Measurements from ENCODE around the gene SPATS2. TPM values are rescaled to one million over a fixed set of nuclear protein-coding genes. Genes with fewer than 3 reads are reported as not detected.
A peak's percentile ranks its signal among the peaks of the same experiment; 100 is the strongest.

The SPATS2 gene
- total RNA-seq, 1 experiment from 2014 or later = 43.1 TPM

DNA sequence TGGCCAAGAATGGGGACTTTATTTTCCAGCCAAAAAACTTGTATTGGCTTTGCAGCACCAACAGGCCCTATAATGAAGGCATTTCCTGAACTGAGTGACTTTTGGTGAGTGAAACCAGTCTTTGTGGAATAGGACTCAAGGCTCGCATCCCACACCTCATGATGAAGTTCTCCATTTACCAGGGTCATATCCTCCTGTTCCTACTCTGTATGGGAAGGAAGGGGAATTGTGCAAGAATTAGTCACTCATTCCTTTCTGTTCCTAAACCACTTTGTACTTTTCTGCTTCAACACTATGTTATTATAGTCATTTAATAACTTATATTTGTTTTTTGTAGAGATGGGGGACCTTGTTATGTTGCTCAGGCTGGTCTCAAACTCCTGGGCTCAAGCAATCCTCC lies 2.3 kb upstream of the SPATS2 start:
- Mint-ChIP-seq H3K4me1 (ENCODE audit: low read depth, unreplicated experiment) (no peaks in the 10 kb centered on the region), H3K9me3 (ENCODE audit: unreplicated experiment) (no peaks in the 10 kb centered on the region), H3K4me3 (ENCODE audit: unreplicated experiment) (no peak overlapping the region), H3K36me3 (ENCODE audit: insufficient read depth, unreplicated experiment) (peaks cover 12% of the 10 kb centered on the region), H3K27me3 (ENCODE audit: insufficient read depth, unreplicated experiment) (no peaks in the 10 kb centered on the region), H3K27ac (ENCODE audit: unreplicated experiment) (no peak overlapping the region)
- H3K4me1 ChIP-seq = peaks cover 13% of the 10 kb centered on the region
- no peak overlapping the region for H3K4me3 ChIP-seq (ENCODE audit: low read depth, low read length)
- ChIA-PET POLR2A (no interaction called here), CTCF (interaction anchor here (0.6 kb wide), 1 partner anchor 33 kb away, joined by 3 read pairs; no protein-coding TSS in a partner anchor)
- no peak for DNase-seq
- intact Hi-C loops (cut with micrococcal nuclease; ENCODE audit: unreplicated experiment) = no loop called here
- no TSS peak for BruUV-seq (replicated peaks)
- TF ChIP-seq, protein P1, sequence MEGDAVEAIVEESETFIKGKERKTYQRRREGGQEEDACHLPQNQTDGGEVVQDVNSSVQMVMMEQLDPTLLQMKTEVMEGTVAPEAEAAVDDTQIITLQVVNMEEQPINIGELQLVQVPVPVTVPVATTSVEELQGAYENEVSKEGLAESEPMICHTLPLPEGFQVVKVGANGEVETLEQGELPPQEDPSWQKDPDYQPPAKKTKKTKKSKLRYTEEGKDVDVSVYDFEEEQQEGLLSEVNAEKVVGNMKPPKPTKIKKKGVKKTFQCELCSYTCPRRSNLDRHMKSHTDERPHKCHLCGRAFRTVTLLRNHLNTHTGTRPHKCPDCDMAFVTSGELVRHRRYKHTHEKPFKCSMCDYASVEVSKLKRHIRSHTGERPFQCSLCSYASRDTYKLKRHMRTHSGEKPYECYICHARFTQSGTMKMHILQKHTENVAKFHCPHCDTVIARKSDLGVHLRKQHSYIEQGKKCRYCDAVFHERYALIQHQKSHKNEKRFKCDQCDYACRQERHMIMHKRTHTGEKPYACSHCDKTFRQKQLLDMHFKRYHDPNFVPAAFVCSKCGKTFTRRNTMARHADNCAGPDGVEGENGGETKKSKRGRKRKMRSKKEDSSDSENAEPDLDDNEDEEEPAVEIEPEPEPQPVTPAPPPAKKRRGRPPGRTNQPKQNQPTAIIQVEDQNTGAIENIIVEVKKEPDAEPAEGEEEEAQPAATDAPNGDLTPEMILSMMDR (IDR thresholded peaks at IDR 0.05; ENCODE audit: insufficient read depth in 1 of 2, low read depth in 1 of 2, low read length in 1 of 2, severe bottlenecking in 1 of 2, unreplicated experiment in 1 of 2) = no peak
- H3K36me3 ChIP-seq (ENCODE audit: control insufficient read depth, insufficient read depth, low read length) = no peaks in the 10 kb centered on the region
- no peaks in the 10 kb centered on the region for H3K9me3 ChIP-seq
- H3K27me3 ChIP-seq (replicated peaks; ENCODE audit: control insufficient read depth, insufficient read depth, low read length) = no peaks in the 10 kb centered on the region

DNA sequence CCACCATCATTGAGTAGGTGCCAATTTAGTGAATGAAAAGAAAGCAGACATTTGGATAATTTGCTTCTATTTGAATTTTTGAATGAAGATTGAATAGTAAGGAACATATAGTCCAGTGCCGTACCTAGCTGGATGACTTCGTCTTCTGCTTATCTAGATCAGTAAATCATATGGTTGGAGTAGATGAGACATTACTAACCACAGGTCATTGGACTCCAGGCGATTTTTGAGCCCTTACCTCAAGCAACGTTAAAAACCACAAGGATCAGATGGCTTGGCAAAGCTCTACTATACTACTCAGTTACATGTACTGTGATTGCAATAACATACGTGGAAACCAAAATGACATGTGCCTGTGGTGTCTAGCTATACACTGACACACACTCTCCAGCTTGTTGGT lies 1.7 kb upstream of the SPATS2 start:
- ChIA-PET CTCF (no interaction called here), POLR2A (interaction anchor here (0.6 to 1.2 kb wide), 2 partner anchors 149 to 253 kb away, joined by 3 to 4 read pairs; no protein-coding TSS in a partner anchor)
- DNase-seq = no peak
- TF ChIP-seq, protein P1 (IDR thresholded peaks at IDR 0.05; ENCODE audit: insufficient read depth in 1 of 2, low read depth in 1 of 2, low read length in 1 of 2, severe bottlenecking in 1 of 2, unreplicated experiment in 1 of 2) = no peak
- peak overlapping the region; percentile 88 for H3K4me3 ChIP-seq (ENCODE audit: low read depth, low read length)
- no peaks in the 10 kb centered on the region for H3K9me3 ChIP-seq
- H3K4me1 ChIP-seq = peaks cover 17% of the 10 kb centered on the region
- no TSS peak for BruUV-seq (replicated peaks)
- H3K27ac Mint-ChIP-seq (ENCODE audit: unreplicated experiment) = peak overlapping the region; percentile 38
- no peaks in the 10 kb centered on the region for H3K27me3 ChIP-seq (replicated peaks; ENCODE audit: control insufficient read depth, insufficient read depth, low read length)
- no peaks in the 10 kb centered on the region for H3K27me3 Mint-ChIP-seq (ENCODE audit: insufficient read depth, unreplicated experiment)
- H3K36me3 Mint-ChIP-seq (ENCODE audit: insufficient read depth, unreplicated experiment) = peaks cover 12% of the 10 kb centered on the region
- H3K36me3 ChIP-seq (ENCODE audit: control insufficient read depth, insufficient read depth, low read length) = no peaks in the 10 kb centered on the region
- no peaks in the 10 kb centered on the region for H3K4me1 Mint-ChIP-seq (ENCODE audit: low read depth, unreplicated experiment)
- intact Hi-C loops (cut with micrococcal nuclease; ENCODE audit: unreplicated experiment) = no loop called here
- peak overlapping the region; percentile 75 for H3K4me3 Mint-ChIP-seq (ENCODE audit: unreplicated experiment)
- H3K9me3 Mint-ChIP-seq (ENCODE audit: unreplicated experiment) = no peaks in the 10 kb centered on the region

DNA sequence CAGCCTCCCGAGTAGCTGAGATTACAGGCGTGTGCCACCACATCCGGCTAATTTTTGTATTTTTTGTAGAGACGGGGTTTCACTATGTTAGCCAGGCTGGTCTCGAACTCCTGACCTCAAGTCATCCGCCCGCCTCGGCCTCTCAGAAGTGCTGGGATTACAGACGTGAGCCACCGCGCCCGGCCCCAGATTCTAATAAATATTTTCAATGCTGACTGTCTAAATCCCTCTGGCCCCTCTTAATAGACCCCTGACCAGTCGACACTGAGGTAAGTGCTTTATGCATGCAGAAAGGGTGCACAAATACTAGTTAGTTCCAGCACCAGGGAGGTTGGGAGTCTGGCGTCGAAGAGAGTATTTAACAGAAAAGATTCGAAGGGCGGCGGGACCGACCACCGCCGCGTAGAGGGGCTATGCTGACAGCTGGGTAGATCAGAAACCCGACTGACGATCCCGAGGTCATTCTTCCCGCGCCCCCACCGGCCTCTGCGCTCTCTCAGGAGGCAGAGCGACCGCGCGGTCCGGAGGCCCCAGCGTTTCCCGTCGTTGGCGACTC lies 1.1 kb upstream of the SPATS2 start:
- H3K9me3 ChIP-seq = no peaks in the 10 kb centered on the region
- Mint-ChIP-seq H3K27me3 (ENCODE audit: insufficient read depth, unreplicated experiment) (no peaks in the 10 kb centered on the region), H3K27ac (ENCODE audit: unreplicated experiment) (peak overlapping the region; percentile 38), H3K4me3 (ENCODE audit: unreplicated experiment) (peak overlapping the region; percentile 75), H3K36me3 (ENCODE audit: insufficient read depth, unreplicated experiment) (peaks cover 13% of the 10 kb centered on the region), H3K4me1 (ENCODE audit: low read depth, unreplicated experiment) (no peaks in the 10 kb centered on the region), H3K9me3 (ENCODE audit: unreplicated experiment) (no peaks in the 10 kb centered on the region)
- CTCF ChIA-PET = interaction anchor here (0.6 to 2.4 kb wide), 16 partner anchors 8 to 375 kb away, joined by 3 to 46 read pairs (median 9); partner anchors contain the start of genes DNAJC22, TMBIM6 and TROAP
- no peaks in the 10 kb centered on the region for H3K36me3 ChIP-seq (ENCODE audit: control insufficient read depth, insufficient read depth, low read length)
- BruUV-seq (replicated peaks) = no TSS peak
- POLR2A ChIA-PET = interaction anchor here (0.5 to 2.3 kb wide), 22 partner anchors 8 to 1344 kb away, joined by 3 to 31 read pairs (median 4); partner anchors contain the start of genes DNAJC22, PRPF40B, PRPH and TROAP
- DNase-seq = no peak
- no peaks in the 10 kb centered on the region for H3K27me3 ChIP-seq (replicated peaks; ENCODE audit: control insufficient read depth, insufficient read depth, low read length)
- intact Hi-C loops (cut with micrococcal nuclease; ENCODE audit: unreplicated experiment) = loop anchor here (1.0 to 2.0 kb wide), 2 partner anchors 55 to 214 kb away; no protein-coding TSS in a partner anchor
- peak overlapping the region; percentile 88 for H3K4me3 ChIP-seq (ENCODE audit: low read depth, low read length)
- TF ChIP-seq, protein P1 (IDR thresholded peaks at IDR 0.05; ENCODE audit: insufficient read depth in 1 of 2, low read depth in 1 of 2, low read length in 1 of 2, severe bottlenecking in 1 of 2, unreplicated experiment in 1 of 2) = no peak
- H3K4me1 ChIP-seq = peaks cover 17% of the 10 kb centered on the region
